ENCODE measurements around the gene TEKT5. TPM values are rescaled to one million over a fixed set of nuclear protein-coding genes. Genes with fewer than 3 reads are reported as not detected.

TEKT5 gene
- total RNA-seq, 1 experiment from 2014 or later: not detected

GRCh38 chr16:10611825-10612342, 82.8 kb downstream of the TEKT5 start:
- no peaks in the 10 kb centered on the region for H4K20me1 ChIP-seq (ENCODE audit: insufficient read depth)
- H3K4me2 ChIP-seq: no peak overlapping the region
- TF ChIP-seq EZH2 (IDR thresholded peaks at IDR 0.05; ENCODE audit: low read depth) (no peak), CTCF (conservative IDR thresholded peaks at IDR 0.05) (no peak)
- POLR2A ChIA-PET (ENCODE audit: unreplicated experiment): no interaction called here
- no peaks in the 10 kb centered on the region for H3K9me3 ChIP-seq (ENCODE audit: insufficient read depth, low read depth)
- no TSS peak for BruUV-seq (replicated peaks)
- H2AFZ ChIP-seq: no peak overlapping the region
- no peak for DNase-seq
- no peaks in the 10 kb centered on the region for H3K36me3 ChIP-seq (ENCODE audit: low read depth)
- H3K9me2 ChIP-seq (ENCODE audit: insufficient read depth): no peaks in the 10 kb centered on the region
- H3K4me3 ChIP-seq: no peak overlapping the region
- H3K79me2 ChIP-seq (ENCODE audit: low read depth): no peaks in the 10 kb centered on the region
- H3K27me3 ChIP-seq (ENCODE audit: insufficient read depth, low read depth): no peaks in the 10 kb centered on the region
- no peaks in the 10 kb centered on the region; the same call in 1 of the 2 replicates for H3F3A ChIP-seq (ENCODE audit: insufficient read depth, low read depth)
- intact Hi-C loops (cut with micrococcal nuclease; ENCODE audit: unreplicated experiment): no loop called here
- CTCF ChIA-PET: no interaction called here
- peaks cover 16% of the 10 kb centered on the region for H3K4me1 ChIP-seq (replicated peaks; ENCODE audit: insufficient read depth)
- H3K27ac ChIP-seq: no peak overlapping the region

GRCh38 chr16:10610499-10611184, 84.1 kb downstream of the TEKT5 start:
- no peak overlapping the region for H3K4me3 ChIP-seq
- H2AFZ ChIP-seq: no peak overlapping the region
- no peaks in the 10 kb centered on the region for H3K36me3 ChIP-seq (ENCODE audit: low read depth)
- CTCF ChIA-PET: interaction anchor here (0.6 kb wide), 1 partner anchor 19 kb away, joined by 3 read pairs; no protein-coding TSS in a partner anchor
- H3K79me2 ChIP-seq (ENCODE audit: low read depth): no peaks in the 10 kb centered on the region
- no peaks in the 10 kb centered on the region for H3K9me2 ChIP-seq (ENCODE audit: insufficient read depth)
- H3K4me2 ChIP-seq: no peak overlapping the region
- BruUV-seq (replicated peaks): no TSS peak
- H3F3A ChIP-seq (ENCODE audit: insufficient read depth, low read depth): no peaks in the 10 kb centered on the region; the same call in 1 of the 2 replicates
- H4K20me1 ChIP-seq (ENCODE audit: insufficient read depth): no peaks in the 10 kb centered on the region
- no peaks in the 10 kb centered on the region for H3K9me3 ChIP-seq (ENCODE audit: insufficient read depth, low read depth)
- no peaks in the 10 kb centered on the region for H3K27me3 ChIP-seq (ENCODE audit: insufficient read depth, low read depth)
- no peak overlapping the region for H3K27ac ChIP-seq
- no peak for DNase-seq
- intact Hi-C loops (cut with micrococcal nuclease; ENCODE audit: unreplicated experiment): no loop called here
- peaks cover 8% of the 10 kb centered on the region for H3K4me1 ChIP-seq (replicated peaks; ENCODE audit: insufficient read depth)
- TF ChIP-seq EZH2 (IDR thresholded peaks at IDR 0.05; ENCODE audit: low read depth) (no peak), CTCF (conservative IDR thresholded peaks at IDR 0.05) (no peak)
- POLR2A ChIA-PET (ENCODE audit: unreplicated experiment): interaction anchor here (0.6 to 0.7 kb wide), 3 partner anchors 34 to 1449 kb away, joined by 3 to 7 read pairs (median 3); no protein-coding TSS in a partner anchor

- intact Hi-C loops (cut with micrococcal nuclease; ENCODE audit: unreplicated experiment): no loop called here
- Histone ChIP-seq H2AFZ (no peak overlapping the region), H3K4me1 (replicated peaks; ENCODE audit: insufficient read depth) (peaks cover 6% of the 10 kb centered on the region), H3K36me3 (ENCODE audit: low read depth) (no peaks in the 10 kb centered on the region), H3K9me3 (ENCODE audit: insufficient read depth, low read depth) (no peaks in the 10 kb centered on the region), H3K79me2 (ENCODE audit: low read depth) (no peaks in the 10 kb centered on the region), H3K9me2 (ENCODE audit: insufficient read depth) (no peaks in the 10 kb centered on the region), H3F3A (ENCODE audit: insufficient read depth, low read depth) (no peaks in the 10 kb centered on the region; the same call in 1 of the 2 replicates), H3K4me3 (no peak overlapping the region), H3K4me2 (no peak overlapping the region), H3K27ac (no peak overlapping the region), H3K27me3 (ENCODE audit: insufficient read depth, low read depth) (no peaks in the 10 kb centered on the region), H4K20me1 (ENCODE audit: insufficient read depth) (no peaks in the 10 kb centered on the region)
- ChIA-PET POLR2A (ENCODE audit: unreplicated experiment) (interaction anchor here (0.6 kb wide), 2 partner anchors 44 to 709 kb away, joined by 3 to 8 read pairs; no protein-coding TSS in a partner anchor), CTCF (interaction anchor here (0.6 to 0.8 kb wide), 2 partner anchors 16 to 1430 kb away, joined by 4 to 7 read pairs; no protein-coding TSS in a partner anchor)
- DNase-seq: no peak
- TF ChIP-seq EZH2 (IDR thresholded peaks at IDR 0.05; ENCODE audit: low read depth) (no peak), CTCF (conservative IDR thresholded peaks at IDR 0.05) (no peak)
- BruUV-seq (replicated peaks): no TSS peak
Measured at GRCh38 chr16:10609402-10609774, 85.3 kb downstream of the TEKT5 start.

Measured in PC-9 (cell line).